Measurements from ENCODE around the gene ZNF22. TPM values are rescaled to one million over a fixed set of nuclear protein-coding genes. Genes with fewer than 3 reads are reported as not detected.

ZNF22 gene
- total RNA-seq, 1 experiment from 2014 or later, result 60.8 TPM

GRCh38 chr10:44970812-44971395 lies 29.8 kb upstream of the ZNF22 start:
- H3K27ac Mint-ChIP-seq (ENCODE audit: unreplicated experiment), result no peak overlapping the region
- H3K36me3 Mint-ChIP-seq (ENCODE audit: insufficient read depth, unreplicated experiment), result peaks cover 7% of the 10 kb centered on the region
- CTCF ChIA-PET, result no interaction called here
- POLR2A ChIA-PET, result no interaction called here
- H3K9me3 Mint-ChIP-seq (ENCODE audit: unreplicated experiment), result peaks cover 2% of the 10 kb centered on the region
- TF ChIP-seq CTCF (IDR thresholded peaks at IDR 0.05; ENCODE audit: insufficient read depth in 1 of 2, low read depth in 1 of 2, low read length in 1 of 2, severe bottlenecking in 1 of 2, unreplicated experiment in 1 of 2), result no peak
- Histone ChIP-seq H3K27me3 (replicated peaks; ENCODE audit: control insufficient read depth, insufficient read depth, low read length) (no peaks in the 10 kb centered on the region), H3K9me3 (no peaks in the 10 kb centered on the region), H3K4me1 (peaks cover 48% of the 10 kb centered on the region), H3K36me3 (ENCODE audit: control insufficient read depth, insufficient read depth, low read length) (0 out of 2 replicates have a peak, but pooled peaks cover 4% of the 10 kb centered on the region), H3K4me3 (ENCODE audit: low read depth, low read length) (no peak overlapping the region)
- H3K4me1 Mint-ChIP-seq (ENCODE audit: low read depth, unreplicated experiment), result peaks cover 12% of the 10 kb centered on the region
- no TSS peak for BruUV-seq (replicated peaks)
- H3K4me3 Mint-ChIP-seq (ENCODE audit: unreplicated experiment), result no peak overlapping the region
- intact Hi-C loops (cut with micrococcal nuclease; ENCODE audit: unreplicated experiment), result no loop called here
- H3K27me3 Mint-ChIP-seq (ENCODE audit: insufficient read depth, unreplicated experiment), result no peaks in the 10 kb centered on the region
- DNase-seq, result no peak

- H3K9me3 ChIP-seq, result no peaks in the 10 kb centered on the region
- POLR2A ChIA-PET, result no interaction called here
- H3K27ac Mint-ChIP-seq (ENCODE audit: unreplicated experiment), result no peak overlapping the region
- peaks cover 7% of the 10 kb centered on the region for H3K36me3 Mint-ChIP-seq (ENCODE audit: insufficient read depth, unreplicated experiment)
- H3K4me1 ChIP-seq, result peaks cover 48% of the 10 kb centered on the region
- CTCF ChIA-PET, result no interaction called here
- no peaks in the 10 kb centered on the region for H3K27me3 ChIP-seq (replicated peaks; ENCODE audit: control insufficient read depth, insufficient read depth, low read length)
- no peak for TF ChIP-seq CTCF (IDR thresholded peaks at IDR 0.05; ENCODE audit: insufficient read depth in 1 of 2, low read depth in 1 of 2, low read length in 1 of 2, severe bottlenecking in 1 of 2, unreplicated experiment in 1 of 2)
- H3K4me3 Mint-ChIP-seq (ENCODE audit: unreplicated experiment), result no peak overlapping the region
- DNase-seq, result no peak
- no peak overlapping the region for H3K4me3 ChIP-seq (ENCODE audit: low read depth, low read length)
- BruUV-seq (replicated peaks), result no TSS peak
- H3K9me3 Mint-ChIP-seq (ENCODE audit: unreplicated experiment), result no peaks in the 10 kb centered on the region
- intact Hi-C loops (cut with micrococcal nuclease; ENCODE audit: unreplicated experiment), result no loop called here
- 0 out of 2 replicates have a peak, but pooled peaks cover 4% of the 10 kb centered on the region for H3K36me3 ChIP-seq (ENCODE audit: control insufficient read depth, insufficient read depth, low read length)
- no peaks in the 10 kb centered on the region for H3K27me3 Mint-ChIP-seq (ENCODE audit: insufficient read depth, unreplicated experiment)
- peaks cover 12% of the 10 kb centered on the region for H3K4me1 Mint-ChIP-seq (ENCODE audit: low read depth, unreplicated experiment)
These were observed 29.3 kb upstream of the ZNF22 start for GRCh38 chr10:44971434-44971833.

- H3K4me3 ChIP-seq (ENCODE audit: low read depth, low read length), result no peak overlapping the region
- H3K36me3 ChIP-seq (ENCODE audit: control insufficient read depth, insufficient read depth, low read length), result 0 out of 2 replicates have a peak, but pooled peaks cover 4% of the 10 kb centered on the region
- peaks cover 5% of the 10 kb centered on the region for H3K36me3 Mint-ChIP-seq (ENCODE audit: insufficient read depth, unreplicated experiment)
- intact Hi-C loops (cut with micrococcal nuclease; ENCODE audit: unreplicated experiment), result no loop called here
- no peak for DNase-seq
- ChIA-PET POLR2A (no interaction called here), CTCF (interaction anchor here (1.3 to 2.6 kb wide), 3 partner anchors 8 to 39 kb away, joined by 5 to 17 read pairs (median 8); no protein-coding TSS in a partner anchor)
- no peak overlapping the region for H3K27ac Mint-ChIP-seq (ENCODE audit: unreplicated experiment)
- H3K4me1 Mint-ChIP-seq (ENCODE audit: low read depth, unreplicated experiment), result peaks cover 13% of the 10 kb centered on the region
- TF ChIP-seq CTCF (IDR thresholded peaks at IDR 0.05; ENCODE audit: insufficient read depth in 1 of 2, low read depth in 1 of 2, low read length in 1 of 2, severe bottlenecking in 1 of 2, unreplicated experiment in 1 of 2), result no peak
- H3K27me3 Mint-ChIP-seq (ENCODE audit: insufficient read depth, unreplicated experiment), result no peaks in the 10 kb centered on the region
- no peaks in the 10 kb centered on the region for H3K9me3 Mint-ChIP-seq (ENCODE audit: unreplicated experiment)
- H3K4me3 Mint-ChIP-seq (ENCODE audit: unreplicated experiment), result no peak overlapping the region
- H3K27me3 ChIP-seq (replicated peaks; ENCODE audit: control insufficient read depth, insufficient read depth, low read length), result no peaks in the 10 kb centered on the region
- no peaks in the 10 kb centered on the region for H3K9me3 ChIP-seq
- no TSS peak for BruUV-seq (replicated peaks)
- H3K4me1 ChIP-seq, result peaks cover 48% of the 10 kb centered on the region
These were observed 28.6 kb upstream of the ZNF22 start for GRCh38 chr10:44971935-44972757.
